OCI-LY1 (cell line): ENCODE data around the gene KCNJ14.
A peak's percentile ranks its signal among the peaks of the same experiment; 100 is the strongest.

Source experiments
- H2AFZ ChIP-seq: fragments of 200-600 bp; sonication (generic), shearing (Covaris generic); 2 replicates; pipeline ENCODE4 v1.6.0; 2014; ENCODE audit warnings: antibody characterized with exemption, mild to moderate bottlenecking, low read length
- H3F3A ChIP-seq: fragments of 200-600 bp; sonication (generic), shearing (Covaris generic); 2 replicates; pipeline ENCODE4 v1.6.0; 2014; ENCODE audit warnings: mild to moderate bottlenecking, antibody characterized with exemption, low read length, moderate library complexity; ENCODE audit not compliant: insufficient read depth
- H3K27ac ChIP-seq: fragments of 200-600 bp; sonication (generic); 2 replicates; pipeline ENCODE4 v1.5.1; 2014; ENCODE audit warnings: low read length, mixed run types, mild to moderate bottlenecking, low read depth; ENCODE audit not compliant: poor library complexity, severe bottlenecking
- H3K27me3 ChIP-seq: fragments of 200-600 bp; sonication (generic); 2 replicates; pipeline ENCODE4 v1.6.0; 2014; ENCODE audit warnings: antibody characterized with exemption, mild to moderate bottlenecking, low read length, moderate library complexity; ENCODE audit not compliant: insufficient read depth
- H3K36me3 ChIP-seq: fragments of 200-600 bp; sonication (generic); 2 replicates; pipeline ENCODE4 v1.6.1; 2014; ENCODE audit warnings: mild to moderate bottlenecking, antibody characterized with exemption, low read length, moderate library complexity, mixed read lengths; ENCODE audit not compliant: insufficient read depth
- H3K4me1 ChIP-seq: fragments of 200-600 bp; sonication (generic); 2 replicates; pipeline ENCODE4 v1.5.1; 2014; ENCODE audit warnings: mild to moderate bottlenecking, low read length, moderate library complexity; ENCODE audit not compliant: insufficient read depth, severe bottlenecking
- H3K4me2 ChIP-seq: fragments of 200-600 bp; sonication (generic), shearing (Covaris generic); 2 replicates; pipeline ENCODE4 v1.6.1; 2014; ENCODE audit warnings: low read length
- H3K4me3 ChIP-seq: fragments of 200-600 bp; sonication (generic); 2 replicates; pipeline ENCODE4 v1.5.1; 2014; ENCODE audit warnings: low read length, low read depth, mild to moderate bottlenecking, mixed read lengths; ENCODE audit not compliant: poor library complexity, severe bottlenecking
- H3K79me2 ChIP-seq: fragments of 200-600 bp; shearing (Covaris generic); 2 replicates; pipeline ENCODE4 v1.6.1; 2016; ENCODE audit warnings: mixed run types, low read length, mixed read lengths; ENCODE audit not compliant: insufficient read depth
- H3K9ac ChIP-seq: fragments of 200-600 bp; sonication (generic), shearing (Covaris generic); 2 replicates; pipeline ENCODE4 v1.6.1; 2014; ENCODE audit warnings: mild to moderate bottlenecking, low read length, mixed read lengths
- H3K9me2 ChIP-seq: fragments of 200-600 bp; sonication (generic), shearing (Covaris generic); 2 replicates; pipeline ENCODE4 v1.6.1; 2014; ENCODE audit warnings: low read depth, mild to moderate bottlenecking, low read length, mixed read lengths
- H3K9me3 ChIP-seq: fragments of 200-600 bp; shearing (Covaris generic); 2 replicates; pipeline ENCODE4 v1.6.1; 2014; ENCODE audit warnings: low read length, mixed read lengths
- H4K20me1 ChIP-seq: fragments of 200-600 bp; sonication (generic), shearing (Covaris generic); 2 replicates; pipeline ENCODE4 v1.6.0; 2016; ENCODE audit warnings: mild to moderate bottlenecking, low read length; ENCODE audit not compliant: insufficient read depth
- CTCF ChIP-seq: fragments of 200-600 bp; sonication (generic), shearing (Covaris generic); IDR thresholded peaks from 2 replicates; pipeline ENCODE4 v1.5.1; 2017; ENCODE audit warnings: mild to moderate bottlenecking, antibody characterized with exemption, low read length, moderate library complexity, mixed read lengths
- EZH2 ChIP-seq: fragments of 200-600 bp; sonication (generic), shearing (Covaris generic); IDR thresholded peaks from 2 replicates; pipeline ENCODE4 v1.8.0; 2017; ENCODE audit warnings: borderline replicate concordance, mixed run types, mild to moderate bottlenecking, antibody characterized with exemption, low read length, moderate library complexity, mixed read lengths

The KCNJ14 gene

GRCh38 chr19:48424694-48425219 is 30.6 kb upstream of the KCNJ14 start:
- H3K9me3 ChIP-seq = no peaks in the 10 kb centered on the region
- H3K27me3 ChIP-seq = no peaks in the 10 kb centered on the region
- H3K4me1 ChIP-seq = peaks cover 7% of the 10 kb centered on the region
- H3K4me2 ChIP-seq = peak overlapping the region; percentile 4; the same call in 1 of the 2 replicates
- H3K9me2 ChIP-seq = no peaks in the 10 kb centered on the region
- H4K20me1 ChIP-seq = no peaks in the 10 kb centered on the region
- H3K9ac ChIP-seq = no peak overlapping the region
- TF ChIP-seq EZH2 (no peak), CTCF (no peak)
- H3F3A ChIP-seq = no peaks in the 10 kb centered on the region
- H3K27ac ChIP-seq = peak overlapping the region; percentile 2
- no peaks in the 10 kb centered on the region for H3K79me2 ChIP-seq
- no peak overlapping the region for H3K4me3 ChIP-seq
- H2AFZ ChIP-seq = no peak overlapping the region
- H3K36me3 ChIP-seq = no peaks in the 10 kb centered on the region

GRCh38 chr19:48428670-48429069 is 26.7 kb upstream of the KCNJ14 start:
- TF ChIP-seq EZH2 = no peak
- no peak for TF ChIP-seq CTCF
- no peaks in the 10 kb centered on the region for H4K20me1 ChIP-seq
- H3K9me2 ChIP-seq = no peaks in the 10 kb centered on the region
- H3K27me3 ChIP-seq = no peaks in the 10 kb centered on the region
- H2AFZ ChIP-seq = no peak overlapping the region
- H3K4me2 ChIP-seq = no peak overlapping the region
- H3K9me3 ChIP-seq = no peaks in the 10 kb centered on the region
- H3F3A ChIP-seq = no peaks in the 10 kb centered on the region
- H3K27ac ChIP-seq = no peak overlapping the region
- H3K36me3 ChIP-seq = no peaks in the 10 kb centered on the region; the same call in 1 of the 2 replicates
- no peaks in the 10 kb centered on the region for H3K79me2 ChIP-seq
- no peak overlapping the region for H3K9ac ChIP-seq
- H3K4me3 ChIP-seq = no peak overlapping the region
- H3K4me1 ChIP-seq = peaks cover 11% of the 10 kb centered on the region

- peaks cover 5% of the 10 kb centered on the region for H3K4me1 ChIP-seq
- H4K20me1 ChIP-seq = no peaks in the 10 kb centered on the region
- H3K4me2 ChIP-seq = no peak overlapping the region; the same call in 1 of the 2 replicates
- no peak overlapping the region for H3K9ac ChIP-seq
- no peak overlapping the region for H3K27ac ChIP-seq
- H3K79me2 ChIP-seq = no peaks in the 10 kb centered on the region
- no peak overlapping the region for H2AFZ ChIP-seq
- H3K27me3 ChIP-seq = no peaks in the 10 kb centered on the region
- no peak overlapping the region for H3K4me3 ChIP-seq
- no peaks in the 10 kb centered on the region; the same call in 1 of the 2 replicates for H3K36me3 ChIP-seq
- H3K9me2 ChIP-seq = no peaks in the 10 kb centered on the region
- H3F3A ChIP-seq = no peaks in the 10 kb centered on the region
- H3K9me3 ChIP-seq = no peaks in the 10 kb centered on the region
- TF ChIP-seq EZH2 (no peak), CTCF (no peak)
These were observed 22.0 kb upstream of the KCNJ14 start for GRCh38 chr19:48433337-48433736.
